Activated naive CD8-positive, alpha-beta T cell treated with anti-CD3 and anti-CD28 coated beads, Interleukin-2, amount 10 ng/mL, durations not matched to agents 7 days and 5 days (primary cell): Measurements from ENCODE around the gene ADAMTS9. TPM values are rescaled to one million over a fixed set of nuclear protein-coding genes. Genes with fewer than 3 reads are reported as not detected.

Experiments
- ATAC-seq: fragments of 150-1000 bp; cut with Tn5 transposase; one replicate; pipeline ENCODE4 v1.10.0; 2021; ENCODE audit warnings: low read depth, moderate library complexity
- POLR2A ChIA-PET: fragments of 350-600 bp; sonication (Branson Sonifier 250); formaldehyde crosslinking; loops from one replicate; lab custom pipeline; 2021; ENCODE audit warnings: antibody characterized with exemption; lab: Charles Lee
- DNase-seq: peaks from one replicate; pipeline ENCODE4 v3.0.0; 2021
- H3K27ac Mint-ChIP-seq: one replicate; pipeline ENCODE4 v1.8.0; 2022; ENCODE audit warnings: mild to moderate bottlenecking, mixed read lengths
- H3K27me3 Mint-ChIP-seq: one replicate; pipeline ENCODE4 v1.8.0; 2022; ENCODE audit warnings: mild to moderate bottlenecking, moderate library complexity, mixed read lengths
- H3K36me3 Mint-ChIP-seq: one replicate; pipeline ENCODE4 v1.8.0; 2021; ENCODE audit warnings: mild to moderate bottlenecking, mixed read lengths
- H3K4me1 Mint-ChIP-seq: one replicate; pipeline ENCODE4 v1.8.0; 2021; ENCODE audit warnings: mixed read lengths
- H3K4me3 Mint-ChIP-seq: one replicate; pipeline ENCODE4 v1.8.0; 2022; ENCODE audit warnings: mild to moderate bottlenecking, moderate library complexity, mixed read lengths
- H3K9me3 Mint-ChIP-seq: one replicate; pipeline ENCODE4 v1.8.0; 2021; ENCODE audit warnings: mixed read lengths
- total RNA-seq, 2 experiments: library from RNA; stranded (reverse); gene quantifications; one replicate each; pipeline ENCODE4 v1.2.3, GENCODE V29; 2021

Gene ADAMTS9
- total RNA-seq, 2 experiments from 2014 or later, result not detected

- DNase-seq (no peak), ATAC-seq (no peak)
- POLR2A ChIA-PET, result no interaction called here
These were observed 9.7 kb downstream of the ADAMTS9 start for GRCh38 chr3:64677961-64678716.

GRCh38 chr3:64676831-64677230 lies 11.0 kb downstream of the ADAMTS9 start:
- H3K9me3 Mint-ChIP-seq, result no peaks in the 10 kb centered on the region
- no peak overlapping the region for H3K27ac Mint-ChIP-seq
- H3K36me3 Mint-ChIP-seq, result no peaks in the 10 kb centered on the region
- no peak overlapping the region for H3K4me3 Mint-ChIP-seq
- H3K27me3 Mint-ChIP-seq, result peaks cover 2% of the 10 kb centered on the region
- H3K4me1 Mint-ChIP-seq, result no peaks in the 10 kb centered on the region
- ATAC-seq (no peak), DNase-seq (no peak)
- POLR2A ChIA-PET, result no interaction called here

More at GRCh38 chr3:64677961-64678716, 9.7 kb downstream of the ADAMTS9 start:
- Mint-ChIP-seq H3K4me3 (no peak overlapping the region), H3K4me1 (no peaks in the 10 kb centered on the region), H3K36me3 (no peaks in the 10 kb centered on the region), H3K27ac (no peak overlapping the region), H3K27me3 (peaks cover 2% of the 10 kb centered on the region), H3K9me3 (no peaks in the 10 kb centered on the region)

GRCh38 chr3:64675687-64676247 lies 12.0 kb downstream of the ADAMTS9 start:
- Mint-ChIP-seq H3K4me1 (no peaks in the 10 kb centered on the region), H3K27me3 (peaks cover 2% of the 10 kb centered on the region), H3K9me3 (no peaks in the 10 kb centered on the region), H3K4me3 (no peak overlapping the region), H3K27ac (no peak overlapping the region), H3K36me3 (no peaks in the 10 kb centered on the region)
- DNase-seq, result no peak
- ATAC-seq, result no peak
- POLR2A ChIA-PET, result no interaction called here

- Mint-ChIP-seq H3K9me3 (no peaks in the 10 kb centered on the region), H3K27me3 (peaks cover 2% of the 10 kb centered on the region), H3K4me1 (no peaks in the 10 kb centered on the region), H3K27ac (no peak overlapping the region), H3K36me3 (no peaks in the 10 kb centered on the region), H3K4me3 (no peak overlapping the region)
- ATAC-seq (no peak), DNase-seq (no peak)
- POLR2A ChIA-PET, result no interaction called here
These were observed 13.2 kb downstream of the ADAMTS9 start for GRCh38 chr3:64674591-64675076.

- no peaks in the 10 kb centered on the region for H3K4me1 Mint-ChIP-seq
- no peaks in the 10 kb centered on the region for H3K9me3 Mint-ChIP-seq
- DNase-seq (no peak), ATAC-seq (no peak)
- H3K36me3 Mint-ChIP-seq, result no peaks in the 10 kb centered on the region
- POLR2A ChIA-PET, result no interaction called here
- peaks cover 2% of the 10 kb centered on the region for H3K27me3 Mint-ChIP-seq
- no peak overlapping the region for H3K4me3 Mint-ChIP-seq
- no peak overlapping the region for H3K27ac Mint-ChIP-seq
These were observed 14.6 kb downstream of the ADAMTS9 start for GRCh38 chr3:64673159-64673715.

DNA sequence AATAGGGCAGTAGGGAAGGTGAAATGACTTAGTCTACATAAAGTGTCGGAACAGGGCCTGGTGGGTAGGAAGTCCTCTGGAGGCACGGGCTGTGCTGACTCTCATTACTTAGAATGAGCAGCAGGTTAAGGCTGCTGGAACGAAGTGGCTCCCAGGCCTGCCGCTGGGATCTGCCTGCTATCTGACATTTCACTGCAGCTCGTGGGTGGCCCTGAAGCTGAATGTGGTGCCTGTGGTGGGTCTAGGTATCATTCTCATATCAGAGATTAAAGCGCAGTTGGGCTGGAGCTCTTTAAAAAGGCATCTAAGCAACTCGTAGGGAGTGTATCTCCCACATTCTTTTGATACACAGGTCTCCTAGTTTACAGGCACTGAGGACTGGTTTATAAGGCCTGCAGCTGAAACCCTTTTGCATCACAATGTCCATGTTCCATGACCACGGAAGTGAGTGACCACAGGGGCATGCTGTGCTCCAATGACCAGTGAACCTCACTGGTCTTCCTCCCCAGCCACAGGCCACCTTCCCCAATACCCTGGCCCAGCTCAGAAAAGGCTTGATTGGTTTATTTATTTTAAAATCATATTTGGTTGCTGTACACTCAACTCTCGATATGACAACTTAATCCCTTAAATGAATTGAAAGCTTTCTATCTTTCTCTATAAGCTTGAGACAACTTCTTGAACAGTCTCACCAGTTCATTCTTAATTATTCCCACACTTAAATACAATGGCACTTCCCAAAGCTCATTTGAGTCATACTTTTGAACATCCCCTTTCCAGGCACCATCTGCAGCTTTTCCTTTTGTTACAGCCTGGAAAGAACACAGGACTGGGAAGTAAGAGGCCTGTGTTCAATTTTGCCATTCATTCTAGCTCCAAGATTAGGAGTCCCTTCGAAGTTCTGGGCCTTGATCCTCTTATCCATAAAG lies 19.0 kb downstream of the ADAMTS9 start:
- H3K9me3 Mint-ChIP-seq, result no peaks in the 10 kb centered on the region
- no peak for DNase-seq
- POLR2A ChIA-PET, result no interaction called here
- no peaks in the 10 kb centered on the region for H3K4me1 Mint-ChIP-seq
- H3K27me3 Mint-ChIP-seq, result no peaks in the 10 kb centered on the region
- ATAC-seq, result no peak
- H3K27ac Mint-ChIP-seq, result no peak overlapping the region
- no peaks in the 10 kb centered on the region for H3K36me3 Mint-ChIP-seq
- no peak overlapping the region for H3K4me3 Mint-ChIP-seq

DNA sequence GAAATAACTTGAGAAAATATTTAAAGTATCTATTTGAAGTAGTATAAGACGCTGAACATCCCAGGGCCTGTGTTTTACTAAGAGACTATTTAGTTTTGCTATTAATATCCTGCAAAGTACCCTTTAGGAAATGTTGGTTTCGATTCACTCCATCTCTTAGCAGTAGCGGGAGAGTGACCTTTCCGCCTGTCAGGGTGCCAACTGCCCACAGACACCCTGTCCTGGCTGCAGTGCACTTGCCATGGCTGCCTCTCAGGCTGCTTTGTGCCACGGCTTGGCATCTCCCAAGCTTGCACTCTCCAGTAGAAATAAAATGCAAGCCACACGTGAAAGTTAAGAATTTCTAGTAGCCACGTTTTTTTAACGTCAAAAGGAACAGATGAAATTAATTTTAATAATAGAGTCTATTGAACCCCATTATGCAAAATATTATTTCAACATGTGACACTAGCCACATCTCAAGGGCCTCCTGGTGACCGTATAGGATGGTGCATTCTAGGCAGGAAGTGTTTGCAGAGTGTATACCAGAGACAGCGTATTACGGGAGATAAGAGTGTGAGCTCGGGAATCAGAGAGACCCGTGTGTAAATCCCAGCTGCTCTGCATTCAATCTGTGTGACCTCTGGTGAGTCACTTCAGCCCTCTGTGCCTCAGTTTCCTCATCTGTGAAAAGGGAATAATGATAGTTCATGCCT lies 19.8 kb downstream of the ADAMTS9 start:
- POLR2A ChIA-PET, result no interaction called here
- no peaks in the 10 kb centered on the region for H3K27me3 Mint-ChIP-seq
- ATAC-seq (no peak), DNase-seq (no peak)
- no peak overlapping the region for H3K27ac Mint-ChIP-seq
- H3K9me3 Mint-ChIP-seq, result no peaks in the 10 kb centered on the region
- H3K4me3 Mint-ChIP-seq, result no peak overlapping the region
- no peaks in the 10 kb centered on the region for H3K36me3 Mint-ChIP-seq
- no peaks in the 10 kb centered on the region for H3K4me1 Mint-ChIP-seq

- no peak for ATAC-seq
- no peaks in the 10 kb centered on the region for H3K4me1 Mint-ChIP-seq
- no peak overlapping the region for H3K27ac Mint-ChIP-seq
- peaks cover 4% of the 10 kb centered on the region for H3K9me3 Mint-ChIP-seq
- H3K27me3 Mint-ChIP-seq, result no peaks in the 10 kb centered on the region
- H3K4me3 Mint-ChIP-seq, result no peak overlapping the region
- no peak for DNase-seq
- POLR2A ChIA-PET, result no interaction called here
- H3K36me3 Mint-ChIP-seq, result no peaks in the 10 kb centered on the region
These were observed 20.7 kb downstream of the ADAMTS9 start for GRCh38 chr3:64667138-64667537.

DNA sequence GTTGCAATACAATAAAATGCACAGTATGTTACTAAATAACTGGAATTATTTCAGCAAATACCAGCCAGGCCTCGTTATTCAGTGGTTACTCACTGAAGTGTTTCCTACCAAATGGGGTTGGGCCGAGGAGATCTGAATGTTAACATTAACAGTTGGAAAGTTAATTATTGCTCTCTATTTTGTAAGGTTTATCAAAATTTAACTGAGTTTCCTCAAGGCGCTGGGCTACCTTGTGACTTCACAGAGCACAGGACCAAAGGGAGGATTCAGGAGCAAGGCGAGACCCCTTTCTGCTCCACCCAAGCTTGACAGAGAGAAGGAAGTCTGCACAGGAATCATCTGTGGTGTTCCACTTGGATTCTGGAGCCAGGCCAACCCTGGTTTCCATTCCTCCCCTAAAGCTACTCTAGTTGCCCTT lies 21.6 kb downstream of the ADAMTS9 start:
- POLR2A ChIA-PET, result no interaction called here
- Mint-ChIP-seq H3K36me3 (no peaks in the 10 kb centered on the region), H3K4me3 (no peak overlapping the region), H3K27me3 (no peaks in the 10 kb centered on the region), H3K27ac (no peak overlapping the region), H3K4me1 (no peaks in the 10 kb centered on the region), H3K9me3 (peaks cover 9% of the 10 kb centered on the region)
- ATAC-seq (no peak), DNase-seq (no peak)

DNA sequence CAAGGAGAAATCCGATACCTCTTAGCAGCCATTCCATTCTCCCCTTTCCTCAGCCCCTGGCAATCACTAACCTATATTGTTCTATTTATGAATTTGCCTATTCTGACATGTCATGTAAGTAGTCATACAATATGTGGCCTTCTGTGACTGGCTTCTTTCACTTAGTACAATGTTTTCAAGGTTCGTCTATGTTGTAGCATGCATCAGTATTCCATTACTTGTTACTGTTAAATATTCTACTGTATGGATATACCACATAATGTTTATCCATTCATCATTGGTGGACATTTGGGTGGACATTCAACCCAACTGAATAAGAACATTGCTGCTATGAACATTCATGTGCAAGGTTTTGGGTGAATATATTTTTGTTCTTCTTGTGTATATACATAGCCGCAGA lies 23.4 kb downstream of the ADAMTS9 start:
- Mint-ChIP-seq H3K9me3 (peaks cover 9% of the 10 kb centered on the region), H3K27me3 (no peaks in the 10 kb centered on the region), H3K4me1 (no peaks in the 10 kb centered on the region), H3K27ac (no peak overlapping the region), H3K4me3 (no peak overlapping the region), H3K36me3 (no peaks in the 10 kb centered on the region)
- no peak for ATAC-seq
- no peak for DNase-seq
- POLR2A ChIA-PET, result no interaction called here

GRCh38 chr3:64659617-64659978 lies 28.2 kb downstream of the ADAMTS9 start:
- no peaks in the 10 kb centered on the region for H3K27me3 Mint-ChIP-seq
- H3K4me1 Mint-ChIP-seq, result no peaks in the 10 kb centered on the region
- peaks cover 9% of the 10 kb centered on the region for H3K9me3 Mint-ChIP-seq
- DNase-seq (no peak), ATAC-seq (no peak)
- no peak overlapping the region for H3K4me3 Mint-ChIP-seq
- no peaks in the 10 kb centered on the region for H3K36me3 Mint-ChIP-seq
- no peak overlapping the region for H3K27ac Mint-ChIP-seq
- POLR2A ChIA-PET, result no interaction called here

- Mint-ChIP-seq H3K27me3 (no peaks in the 10 kb centered on the region), H3K4me1 (no peaks in the 10 kb centered on the region), H3K36me3 (no peaks in the 10 kb centered on the region), H3K9me3 (peaks cover 9% of the 10 kb centered on the region), H3K27ac (no peak overlapping the region), H3K4me3 (no peak overlapping the region)
- no peak for ATAC-seq
- DNase-seq, result no peak
- POLR2A ChIA-PET, result no interaction called here
These were observed 29.8 kb downstream of the ADAMTS9 start for GRCh38 chr3:64658001-64658400.

- no peaks in the 10 kb centered on the region for H3K4me1 Mint-ChIP-seq
- DNase-seq (no peak), ATAC-seq (no peak)
- POLR2A ChIA-PET, result no interaction called here
- no peaks in the 10 kb centered on the region for H3K36me3 Mint-ChIP-seq
- no peak overlapping the region for H3K27ac Mint-ChIP-seq
- no peak overlapping the region for H3K4me3 Mint-ChIP-seq
- H3K27me3 Mint-ChIP-seq, result no peaks in the 10 kb centered on the region
- H3K9me3 Mint-ChIP-seq, result peaks cover 2% of the 10 kb centered on the region
These were observed 31.3 kb downstream of the ADAMTS9 start for GRCh38 chr3:64656544-64656943.
